HG03469 (cell line): Measurements from ENCODE around the gene GALNT10.

Source experiments
- ATAC-seq: cut with Tn5 transposase; IDR thresholded peaks from one replicate; pipeline ENCODE4 v1.9.1; 2021; ENCODE audit warnings: mild to moderate bottlenecking, moderate library complexity, moderate number of reproducible peaks; ENCODE audit not compliant: unreplicated experiment

Gene GALNT10

GRCh38 chr5:154460172-154460571 lies 269.6 kb downstream of the GALNT10 start:
- no peak for ATAC-seq

- no peak for ATAC-seq
Measured at GRCh38 chr5:154461531-154461930, 271.0 kb downstream of the GALNT10 start.

- ATAC-seq: no peak
Measured at GRCh38 chr5:154464438-154464837, 273.9 kb downstream of the GALNT10 start.

- ATAC-seq: no peak
Measured at GRCh38 chr5:154465169-154465568, 274.6 kb downstream of the GALNT10 start.

- no peak for ATAC-seq
Measured at GRCh38 chr5:154466147-154466546, 275.6 kb downstream of the GALNT10 start.

- ATAC-seq: no peak
Measured at GRCh38 chr5:154466671-154467070, 276.1 kb downstream of the GALNT10 start.

GRCh38 chr5:154467655-154468354 lies 277.3 kb downstream of the GALNT10 start:
- peak; percentile 78 for ATAC-seq

- ATAC-seq: no peak
Measured at GRCh38 chr5:154470137-154470536, 279.6 kb downstream of the GALNT10 start.
